ENCODE data around the gene PPFIBP1. TPM values are rescaled to one million over a fixed set of nuclear protein-coding genes. Genes with fewer than 3 reads are reported as not detected.

PPFIBP1 gene
- total and polyA plus RNA-seq, 2 of the 8 experiments (the other 6 are each of a cell fraction or from before 2014, with no cell fraction given): 7.7 to 31.3 TPM

- no peak for TF ChIP-seq CHD7 (IDR thresholded peaks at IDR 0.05; ENCODE audit: insufficient replicate concordance, low read length)
- TF ChIP-seq EZH2 (IDR thresholded peaks at IDR 0.05; ENCODE audit: low read depth, low read length, severe bottlenecking): no peak
- TF ChIP-seq JUND (IDR thresholded peaks at IDR 0.05; ENCODE audit: low read length): no peak
- TF ChIP-seq HDAC2 (IDR thresholded peaks at IDR 0.05; ENCODE audit: borderline replicate concordance in 1 of 2, low read depth in 2 of 2, low read length in 2 of 2): no peak
- no peak for TF ChIP-seq SIX5 (IDR thresholded peaks at IDR 0.05; ENCODE audit: low read depth, low read length)
- no peak for TF ChIP-seq CHD1 (IDR thresholded peaks at IDR 0.05; ENCODE audit: low read depth, low read length)
- TF ChIP-seq CBX8 (IDR thresholded peaks at IDR 0.05; ENCODE audit: borderline replicate concordance, low read depth, low read length): no peak
- no peak for TF ChIP-seq FOSL1 (IDR thresholded peaks at IDR 0.05; ENCODE audit: insufficient read depth, low read depth, low read length)
- no peak for TF ChIP-seq NANOG (IDR thresholded peaks at IDR 0.05; ENCODE audit: insufficient read depth, low read depth, low read length, poor library complexity, severe bottlenecking)
These were observed 42.2 kb downstream of the PPFIBP1 start (continued) for GRCh38 chr12:27566159-27566558.

Measured in H1 (cell line).